GM21367 (cell line): Measurements from ENCODE around the gene CDKN2B-AS1.
"Not testable (repeated sequence)": the region's sequence is repeated elsewhere in the genome, so short reads cannot be mapped to it uniquely, and the experiment has no call there.

Experiments used
- ATAC-seq: cut with Tn5 transposase; IDR thresholded peaks from one replicate; pipeline ENCODE4 v1.9.1; 2021; ENCODE audit not compliant: unreplicated experiment

The CDKN2B-AS1 gene

GRCh38 chr9:22041344-22041743, 46.8 kb downstream of the CDKN2B-AS1 start:
- no peak for ATAC-seq

DNA sequence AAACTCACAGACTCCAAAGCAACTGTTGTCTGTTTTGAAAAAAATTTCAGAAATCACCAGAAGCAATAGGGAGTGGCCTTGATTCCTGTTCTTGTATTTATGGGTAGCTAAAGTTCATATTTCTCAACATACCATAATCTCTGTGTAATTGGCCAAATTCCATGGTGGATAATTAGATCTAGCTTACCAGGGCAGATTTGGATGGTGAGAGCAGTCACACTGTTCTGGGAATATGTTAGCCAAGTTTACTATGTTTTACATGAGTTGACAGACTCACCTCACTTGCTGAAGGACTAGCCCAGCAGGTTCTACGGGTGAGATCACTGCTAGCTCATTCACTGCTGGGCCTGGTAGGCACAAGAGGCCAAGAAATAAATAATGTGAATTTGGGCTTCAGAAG, 47.2 kb downstream of the CDKN2B-AS1 start:
- no peak for ATAC-seq

DNA sequence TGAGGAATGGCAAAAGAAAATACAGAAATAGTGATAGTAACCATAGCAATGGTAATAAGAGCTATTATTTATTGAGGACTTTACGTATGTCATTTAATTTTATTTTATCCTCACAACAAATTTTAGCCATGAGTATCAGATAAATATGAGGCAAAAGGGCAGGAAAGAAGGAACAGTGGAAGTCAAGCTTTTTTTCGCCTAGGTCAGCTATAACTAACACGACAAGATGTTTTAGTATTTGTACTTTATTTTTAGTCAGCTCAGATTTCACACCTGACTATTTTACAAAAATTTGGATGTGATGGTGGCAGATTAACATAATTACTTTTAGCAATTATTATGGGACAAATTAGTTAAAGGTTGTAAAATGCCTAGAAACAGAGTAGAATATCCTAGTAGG, 49.3 kb downstream of the CDKN2B-AS1 start:
- ATAC-seq = no peak

GRCh38 chr9:22044583-22044982, 50.0 kb downstream of the CDKN2B-AS1 start:
- ATAC-seq = no peak

- ATAC-seq = no peak
Measured at GRCh38 chr9:22045423-22045822, 50.8 kb downstream of the CDKN2B-AS1 start.

GRCh38 chr9:22046243-22046885, 51.8 kb downstream of the CDKN2B-AS1 start:
- no peak for ATAC-seq

- ATAC-seq = no peak
Measured at GRCh38 chr9:22047596-22047995, 53.0 kb downstream of the CDKN2B-AS1 start.

GRCh38 chr9:22049411-22049810, 54.8 kb downstream of the CDKN2B-AS1 start:
- no peak for ATAC-seq

DNA sequence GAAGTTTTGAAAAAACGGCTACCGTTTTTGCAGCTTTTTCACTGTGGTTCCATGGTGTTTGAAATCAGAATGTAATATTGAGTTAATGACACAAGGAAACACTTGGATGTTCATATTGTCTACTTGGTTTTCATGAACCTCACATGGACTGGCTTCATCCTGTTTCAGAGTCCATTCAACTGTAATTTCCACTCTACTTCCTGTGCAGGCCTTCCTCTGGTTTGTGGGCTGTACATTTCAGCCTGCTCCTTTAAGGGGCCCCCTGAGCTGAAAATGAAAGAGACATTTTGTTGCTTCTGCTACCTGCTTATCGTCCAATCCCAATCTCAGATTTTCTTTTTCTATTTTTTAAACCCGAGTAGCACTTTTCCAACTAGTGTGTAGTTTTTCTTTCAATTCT, 56.3 kb downstream of the CDKN2B-AS1 start:
- peak; percentile 91 for ATAC-seq

GRCh38 chr9:22052376-22052945, 57.9 kb downstream of the CDKN2B-AS1 start:
- ATAC-seq = no peak

GRCh38 chr9:22053178-22053577, 58.6 kb downstream of the CDKN2B-AS1 start:
- no peak for ATAC-seq

GRCh38 chr9:22054076-22054475, 59.5 kb downstream of the CDKN2B-AS1 start:
- no peak for ATAC-seq

- ATAC-seq = no peak
Measured at GRCh38 chr9:22054529-22054928, 59.9 kb downstream of the CDKN2B-AS1 start.

DNA sequence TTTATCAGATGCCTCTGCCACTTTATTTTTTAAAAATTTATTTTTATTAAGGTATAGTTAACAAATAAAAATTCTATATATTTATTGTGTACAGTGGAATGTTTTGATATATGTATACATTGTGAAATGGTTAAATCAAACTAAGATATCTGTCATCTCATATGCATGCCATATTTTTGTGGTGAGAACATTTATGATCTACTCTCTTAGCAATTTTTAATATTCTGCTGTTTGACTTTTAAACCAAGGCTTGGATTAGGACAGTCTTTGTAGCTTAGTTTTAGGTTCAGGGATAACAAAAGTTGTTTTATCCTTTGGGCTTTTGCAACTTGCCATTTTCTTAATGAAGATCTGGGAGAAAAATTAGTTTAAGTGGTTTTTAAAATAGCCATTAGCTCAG, 60.5 kb downstream of the CDKN2B-AS1 start:
- no peak for ATAC-seq

GRCh38 chr9:22056402-22056801, 61.8 kb downstream of the CDKN2B-AS1 start:
- no peak for ATAC-seq

DNA sequence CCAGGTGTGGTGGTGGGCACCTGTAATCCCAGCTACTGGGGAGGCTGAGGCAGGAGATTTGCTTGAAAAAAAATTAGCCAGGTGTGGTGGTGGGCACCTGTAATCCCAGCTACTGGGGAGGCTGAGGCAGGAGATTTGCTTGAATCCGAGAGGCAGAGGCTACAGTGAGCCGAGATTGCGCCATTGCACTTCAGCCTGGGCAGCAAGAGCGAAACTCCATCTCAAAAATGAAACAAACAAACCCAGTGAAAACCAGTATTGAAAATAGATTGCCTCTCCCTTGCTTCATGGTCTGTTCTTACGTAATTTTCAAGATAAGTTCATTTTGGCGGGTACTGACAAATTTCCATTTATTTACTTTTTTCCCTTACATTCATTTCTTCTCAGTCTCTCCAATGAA, 63.4 kb downstream of the CDKN2B-AS1 start:
- ATAC-seq = not testable (repeated sequence)

DNA sequence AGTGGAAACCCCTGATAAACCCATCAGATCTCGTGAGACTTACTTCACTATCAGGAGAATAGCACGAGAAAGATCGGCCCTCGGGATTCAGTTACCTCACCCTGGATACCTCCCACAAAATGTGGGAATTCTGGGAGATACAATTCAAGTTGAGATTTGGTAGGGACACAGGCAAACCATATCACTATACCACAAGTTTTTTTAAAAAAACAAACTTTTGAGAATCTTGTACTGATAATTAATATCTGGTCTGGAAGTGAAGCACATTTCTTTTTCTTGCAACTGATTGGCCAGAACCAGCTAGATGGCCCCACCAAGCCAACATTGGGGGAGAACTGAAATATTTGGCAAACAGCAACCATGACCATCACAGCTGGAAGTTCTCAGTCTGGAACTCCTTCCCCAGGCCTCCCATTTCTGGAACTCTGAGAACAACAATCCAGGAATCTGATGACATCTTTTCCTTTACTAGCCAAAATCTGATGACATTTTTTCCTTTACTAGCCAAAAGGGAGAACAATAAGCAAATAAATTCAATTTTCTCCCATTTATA, 66.3 kb downstream of the CDKN2B-AS1 start:
- ATAC-seq = no peak

GRCh38 chr9:22064957-22065356, 70.4 kb downstream of the CDKN2B-AS1 start:
- no peak for ATAC-seq

DNA sequence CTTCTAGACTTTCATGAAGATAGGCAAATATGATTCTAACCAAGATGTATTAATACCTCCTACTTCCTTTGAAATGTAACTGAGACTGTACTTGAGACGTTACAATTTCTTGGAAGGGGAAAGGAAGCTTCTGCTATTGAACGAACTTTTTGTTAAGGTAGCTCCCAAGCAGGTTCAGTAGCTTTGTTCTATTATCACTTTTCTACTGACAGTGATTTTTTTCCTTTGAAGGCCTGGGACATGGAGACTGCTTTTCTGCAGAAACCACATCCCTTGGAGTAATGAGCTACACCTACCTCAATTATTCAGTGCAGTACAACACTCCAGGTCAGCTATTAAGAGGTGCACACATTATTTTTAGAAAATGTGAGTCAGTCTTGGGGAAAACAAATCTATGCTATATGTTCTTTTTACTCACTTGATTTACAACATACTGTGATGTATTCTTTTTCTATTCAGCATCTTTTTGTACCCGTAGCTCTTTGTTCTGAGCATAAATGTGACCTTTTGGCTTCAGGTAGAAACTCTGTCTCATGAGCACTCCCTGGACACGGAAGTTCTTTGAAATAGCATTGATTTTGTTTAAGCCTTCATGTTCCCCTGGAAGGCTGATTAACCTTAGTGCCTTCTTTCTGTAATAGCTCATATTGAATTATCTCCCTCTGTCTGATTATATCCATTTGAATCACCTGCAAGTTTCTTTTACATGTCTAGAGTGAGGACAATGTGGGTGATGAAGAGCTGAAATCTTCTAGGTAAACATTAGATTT, 71.0 kb downstream of the CDKN2B-AS1 start:
- ATAC-seq = no peak

- ATAC-seq = no peak
Measured at GRCh38 chr9:22067196-22067595, 72.6 kb downstream of the CDKN2B-AS1 start.

- no peak for ATAC-seq
Measured at GRCh38 chr9:22068369-22068768, 73.8 kb downstream of the CDKN2B-AS1 start.

GRCh38 chr9:22073349-22073748, 78.8 kb downstream of the CDKN2B-AS1 start:
- no peak for ATAC-seq
